Measurements from ENCODE around the gene PRPF4.

GRCh38 chr9:113247640-113248039 lies 27.8 kb upstream of the PRPF4 start:
- TF ChIP-seq CTCF (IDR thresholded peaks at IDR 0.05; ENCODE audit: borderline replicate concordance, extremely low read depth, low read length, poor library complexity, severe bottlenecking) (no peak), EZH2 (IDR thresholded peaks at IDR 0.05; ENCODE audit: borderline replicate concordance, low read depth, low read length, severe bottlenecking) (no peak)

Data from DND-41 (cell line).